ENCODE measurements around the gene ZNF780B. TPM values are rescaled to one million over a fixed set of nuclear protein-coding genes. Genes with fewer than 3 reads are reported as not detected.
A peak's percentile ranks its signal among the peaks of the same experiment; 100 is the strongest.

ZNF780B gene
- total and polyA plus RNA-seq, 2 experiments from 2014 or later: 3.1 to 11.5 TPM

DNA sequence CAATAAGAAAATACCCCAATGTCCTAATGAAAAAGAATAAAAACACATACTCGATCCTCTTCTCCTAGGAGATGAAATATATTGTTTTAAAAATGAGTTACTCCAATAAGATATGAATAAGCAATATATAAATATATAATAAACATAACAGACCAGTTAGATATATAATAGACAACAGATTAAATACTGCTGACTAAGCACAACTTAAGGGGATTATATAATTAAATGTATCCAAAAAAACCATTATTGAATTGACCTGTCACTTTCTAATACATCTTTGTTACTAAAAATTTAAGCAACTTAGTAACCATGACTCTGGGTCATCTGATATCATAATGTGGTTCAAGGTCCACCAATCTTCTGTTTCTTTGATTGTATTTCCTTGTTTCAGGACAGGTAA lies 14.0 kb upstream of the ZNF780B start:
- Histone ChIP-seq H3K4me1 (ENCODE audit: insufficient read depth) (no peaks in the 10 kb centered on the region), H2AFZ (no peak overlapping the region), H4K20me1 (ENCODE audit: insufficient read depth, poor library complexity, severe bottlenecking) (no peaks in the 10 kb centered on the region), H3K4me3 (no peak overlapping the region), H3K4me2 (no peak overlapping the region), H3K27me3 (no peaks in the 10 kb centered on the region), H3K9me2 (replicated peaks; ENCODE audit: insufficient read depth) (no peaks in the 10 kb centered on the region), H3K9me3 (ENCODE audit: low read depth) (no peaks in the 10 kb centered on the region), H3K36me3 (replicated peaks; ENCODE audit: insufficient read depth, low read depth) (peaks cover 7% of the 10 kb centered on the region), H3K79me2 (no peaks in the 10 kb centered on the region), H3K27ac (no peak overlapping the region)
- TF ChIP-seq, protein P1, sequence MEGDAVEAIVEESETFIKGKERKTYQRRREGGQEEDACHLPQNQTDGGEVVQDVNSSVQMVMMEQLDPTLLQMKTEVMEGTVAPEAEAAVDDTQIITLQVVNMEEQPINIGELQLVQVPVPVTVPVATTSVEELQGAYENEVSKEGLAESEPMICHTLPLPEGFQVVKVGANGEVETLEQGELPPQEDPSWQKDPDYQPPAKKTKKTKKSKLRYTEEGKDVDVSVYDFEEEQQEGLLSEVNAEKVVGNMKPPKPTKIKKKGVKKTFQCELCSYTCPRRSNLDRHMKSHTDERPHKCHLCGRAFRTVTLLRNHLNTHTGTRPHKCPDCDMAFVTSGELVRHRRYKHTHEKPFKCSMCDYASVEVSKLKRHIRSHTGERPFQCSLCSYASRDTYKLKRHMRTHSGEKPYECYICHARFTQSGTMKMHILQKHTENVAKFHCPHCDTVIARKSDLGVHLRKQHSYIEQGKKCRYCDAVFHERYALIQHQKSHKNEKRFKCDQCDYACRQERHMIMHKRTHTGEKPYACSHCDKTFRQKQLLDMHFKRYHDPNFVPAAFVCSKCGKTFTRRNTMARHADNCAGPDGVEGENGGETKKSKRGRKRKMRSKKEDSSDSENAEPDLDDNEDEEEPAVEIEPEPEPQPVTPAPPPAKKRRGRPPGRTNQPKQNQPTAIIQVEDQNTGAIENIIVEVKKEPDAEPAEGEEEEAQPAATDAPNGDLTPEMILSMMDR (IDR thresholded peaks at IDR 0.05; ENCODE audit: poor library complexity): no peak
- no peak for TF ChIP-seq EZH2phosphoT487 (IDR thresholded peaks at IDR 0.05; ENCODE audit: low read depth, severe bottlenecking, unreplicated experiment)
- TF ChIP-seq EZH2 (IDR thresholded peaks at IDR 0.05; ENCODE audit: borderline replicate concordance): no peak
- WGBS (ENCODE audit: low lambda C conversion rate, missing lambda C conversion rate): 100% methylated on average over 1 of the region's 1 CpG
- DNase-seq (ENCODE audit: low spot score): no peak

DNA sequence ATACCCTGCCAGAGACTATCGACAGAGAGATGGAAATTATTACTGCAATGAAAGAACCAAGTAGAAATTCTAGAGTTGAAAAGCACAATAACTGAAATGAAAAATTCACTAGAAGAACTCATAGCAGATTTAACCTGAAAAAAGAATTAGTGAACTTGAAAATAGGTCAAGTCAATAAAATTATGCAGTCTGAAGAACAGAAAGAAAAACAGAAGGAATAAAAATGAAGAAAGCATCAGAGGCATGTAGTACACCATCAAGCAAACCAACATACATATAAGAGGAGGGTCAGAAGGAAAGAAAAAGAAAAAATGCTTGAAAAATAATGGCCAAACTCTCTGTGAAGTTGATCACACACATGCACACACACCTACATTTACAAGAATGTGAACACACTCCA lies 3.6 kb upstream of the ZNF780B start:
- H3K4me2 ChIP-seq: no peak overlapping the region
- no peak for DNase-seq (ENCODE audit: low spot score)
- no peaks in the 10 kb centered on the region for H3K9me2 ChIP-seq (replicated peaks; ENCODE audit: insufficient read depth)
- no peak overlapping the region for H2AFZ ChIP-seq
- no peak overlapping the region for H3K4me3 ChIP-seq
- no peaks in the 10 kb centered on the region for H4K20me1 ChIP-seq (ENCODE audit: insufficient read depth, poor library complexity, severe bottlenecking)
- H3K36me3 ChIP-seq (replicated peaks; ENCODE audit: insufficient read depth, low read depth): no peaks in the 10 kb centered on the region
- no peaks in the 10 kb centered on the region for H3K27me3 ChIP-seq
- H3K27ac ChIP-seq: no peak overlapping the region
- WGBS (ENCODE audit: low lambda C conversion rate, missing lambda C conversion rate): 97% methylated on average over 1 of the region's 1 CpG
- TF ChIP-seq EZH2 (IDR thresholded peaks at IDR 0.05; ENCODE audit: borderline replicate concordance) (no peak), EZH2phosphoT487 (IDR thresholded peaks at IDR 0.05; ENCODE audit: low read depth, severe bottlenecking, unreplicated experiment) (no peak)
- TF ChIP-seq, protein P1 (IDR thresholded peaks at IDR 0.05; ENCODE audit: poor library complexity): no peak
- peaks cover 10% of the 10 kb centered on the region for H3K79me2 ChIP-seq
- H3K9me3 ChIP-seq (ENCODE audit: low read depth): peaks cover 9% of the 10 kb centered on the region
- H3K4me1 ChIP-seq (ENCODE audit: insufficient read depth): no peaks in the 10 kb centered on the region

GRCh38 chr19:40057166-40057565 lies 1.1 kb upstream of the ZNF780B start:
- TF ChIP-seq, protein P1 (IDR thresholded peaks at IDR 0.05; ENCODE audit: poor library complexity): no peak
- no peak for TF ChIP-seq EZH2phosphoT487 (IDR thresholded peaks at IDR 0.05; ENCODE audit: low read depth, severe bottlenecking, unreplicated experiment)
- TF ChIP-seq EZH2 (IDR thresholded peaks at IDR 0.05; ENCODE audit: borderline replicate concordance): no peak
- no peaks in the 10 kb centered on the region for H4K20me1 ChIP-seq (ENCODE audit: insufficient read depth, poor library complexity, severe bottlenecking)
- H3K4me1 ChIP-seq (ENCODE audit: insufficient read depth): no peaks in the 10 kb centered on the region
- H3K36me3 ChIP-seq (replicated peaks; ENCODE audit: insufficient read depth, low read depth): no peaks in the 10 kb centered on the region
- H3K4me3 ChIP-seq: peak overlapping the region; percentile 45
- H3K9me2 ChIP-seq (replicated peaks; ENCODE audit: insufficient read depth): no peaks in the 10 kb centered on the region
- peaks cover 9% of the 10 kb centered on the region for H3K9me3 ChIP-seq (ENCODE audit: low read depth)
- no peak overlapping the region for H3K27ac ChIP-seq
- H2AFZ ChIP-seq: peak overlapping the region; percentile 92
- peak overlapping the region; percentile 84 for H3K4me2 ChIP-seq
- H3K79me2 ChIP-seq: peaks cover 35% of the 10 kb centered on the region
- H3K27me3 ChIP-seq: no peaks in the 10 kb centered on the region
- 77% methylated on average over 1 of the region's 1 CpG for WGBS (ENCODE audit: low lambda C conversion rate, missing lambda C conversion rate)
- no peak for DNase-seq (ENCODE audit: low spot score)

DNA sequence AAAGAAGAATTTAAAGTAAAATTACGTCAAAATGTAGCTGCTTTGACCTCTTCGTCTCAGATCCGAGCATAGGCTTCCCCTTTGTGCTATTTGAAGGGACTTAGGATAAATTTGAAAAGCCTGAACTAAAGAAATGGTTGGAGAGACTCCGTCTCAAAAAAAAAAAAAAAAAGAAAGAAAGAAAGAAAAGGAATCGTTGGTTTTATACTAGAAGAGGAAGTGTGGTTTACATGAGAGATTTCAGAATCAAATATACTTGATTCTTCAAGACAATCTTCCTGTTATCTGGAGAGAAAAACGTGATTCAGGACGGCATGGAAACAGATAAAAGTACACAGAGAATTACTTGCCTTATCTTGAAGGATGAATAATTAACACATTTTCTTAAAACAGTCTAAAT lies 474 bp upstream of the ZNF780B start:
- peak overlapping the region; percentile 45 for H3K4me3 ChIP-seq
- TF ChIP-seq EZH2 (IDR thresholded peaks at IDR 0.05; ENCODE audit: borderline replicate concordance): no peak
- TF ChIP-seq EZH2phosphoT487 (IDR thresholded peaks at IDR 0.05; ENCODE audit: low read depth, severe bottlenecking, unreplicated experiment): no peak
- TF ChIP-seq, protein P1 (IDR thresholded peaks at IDR 0.05; ENCODE audit: poor library complexity): no peak
- H3K9me3 ChIP-seq (ENCODE audit: low read depth): peaks cover 13% of the 10 kb centered on the region
- H4K20me1 ChIP-seq (ENCODE audit: insufficient read depth, poor library complexity, severe bottlenecking): no peaks in the 10 kb centered on the region
- DNase-seq (ENCODE audit: low spot score): no peak
- H3K27ac ChIP-seq: peak overlapping the region; percentile 76
- H3K9me2 ChIP-seq (replicated peaks; ENCODE audit: insufficient read depth): no peaks in the 10 kb centered on the region
- peak overlapping the region; percentile 92 for H2AFZ ChIP-seq
- no peaks in the 10 kb centered on the region for H3K36me3 ChIP-seq (replicated peaks; ENCODE audit: insufficient read depth, low read depth)
- H3K27me3 ChIP-seq: no peaks in the 10 kb centered on the region
- H3K79me2 ChIP-seq: peaks cover 42% of the 10 kb centered on the region
- H3K4me1 ChIP-seq (ENCODE audit: insufficient read depth): no peaks in the 10 kb centered on the region
- H3K4me2 ChIP-seq: peak overlapping the region; percentile 84
- WGBS (ENCODE audit: low lambda C conversion rate, missing lambda C conversion rate): 20% methylated on average over 7 of the region's 7 CpGs

Measured in hepatocyte (in vitro differentiated cells).